ENCODE measurements around the gene PHOX2B.

DNA sequence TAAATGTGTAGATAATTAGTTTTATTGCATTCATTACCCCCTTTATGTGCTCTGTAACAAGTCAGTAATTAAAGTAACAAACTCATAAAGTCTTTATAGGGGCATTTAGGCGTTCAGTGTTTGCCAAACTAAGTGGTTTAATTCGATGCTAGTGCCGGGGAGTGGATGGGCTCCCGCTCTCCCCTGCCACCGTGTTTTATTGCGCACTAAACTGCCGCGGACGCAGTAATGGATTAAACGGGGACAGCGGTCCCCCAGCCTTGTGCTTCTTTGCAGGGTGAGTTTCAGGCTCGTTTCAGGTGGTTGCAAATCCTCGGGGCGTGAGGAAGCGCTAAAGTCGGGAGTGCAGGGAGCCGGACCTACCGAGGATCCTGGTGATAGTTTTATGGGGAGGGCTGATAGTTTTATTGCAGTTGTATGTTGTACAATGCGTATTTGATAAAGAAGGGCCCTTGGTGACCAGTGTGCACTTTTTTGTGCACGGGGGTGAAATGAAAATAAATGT lies 1.6 kb upstream of the PHOX2B start:
- TF ChIP-seq, protein P1, sequence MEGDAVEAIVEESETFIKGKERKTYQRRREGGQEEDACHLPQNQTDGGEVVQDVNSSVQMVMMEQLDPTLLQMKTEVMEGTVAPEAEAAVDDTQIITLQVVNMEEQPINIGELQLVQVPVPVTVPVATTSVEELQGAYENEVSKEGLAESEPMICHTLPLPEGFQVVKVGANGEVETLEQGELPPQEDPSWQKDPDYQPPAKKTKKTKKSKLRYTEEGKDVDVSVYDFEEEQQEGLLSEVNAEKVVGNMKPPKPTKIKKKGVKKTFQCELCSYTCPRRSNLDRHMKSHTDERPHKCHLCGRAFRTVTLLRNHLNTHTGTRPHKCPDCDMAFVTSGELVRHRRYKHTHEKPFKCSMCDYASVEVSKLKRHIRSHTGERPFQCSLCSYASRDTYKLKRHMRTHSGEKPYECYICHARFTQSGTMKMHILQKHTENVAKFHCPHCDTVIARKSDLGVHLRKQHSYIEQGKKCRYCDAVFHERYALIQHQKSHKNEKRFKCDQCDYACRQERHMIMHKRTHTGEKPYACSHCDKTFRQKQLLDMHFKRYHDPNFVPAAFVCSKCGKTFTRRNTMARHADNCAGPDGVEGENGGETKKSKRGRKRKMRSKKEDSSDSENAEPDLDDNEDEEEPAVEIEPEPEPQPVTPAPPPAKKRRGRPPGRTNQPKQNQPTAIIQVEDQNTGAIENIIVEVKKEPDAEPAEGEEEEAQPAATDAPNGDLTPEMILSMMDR (IDR thresholded peaks at IDR 0.05) = no peak
- TF ChIP-seq POLR2A (IDR thresholded peaks at IDR 0.05) (no peak), EP300 (IDR thresholded peaks at IDR 0.05) (no peak)
